Measurements from ENCODE around the gene EIF3F.

- no peak for TF ChIP-seq JUN (IDR thresholded peaks at IDR 0.05)
- TF ChIP-seq, protein P1, sequence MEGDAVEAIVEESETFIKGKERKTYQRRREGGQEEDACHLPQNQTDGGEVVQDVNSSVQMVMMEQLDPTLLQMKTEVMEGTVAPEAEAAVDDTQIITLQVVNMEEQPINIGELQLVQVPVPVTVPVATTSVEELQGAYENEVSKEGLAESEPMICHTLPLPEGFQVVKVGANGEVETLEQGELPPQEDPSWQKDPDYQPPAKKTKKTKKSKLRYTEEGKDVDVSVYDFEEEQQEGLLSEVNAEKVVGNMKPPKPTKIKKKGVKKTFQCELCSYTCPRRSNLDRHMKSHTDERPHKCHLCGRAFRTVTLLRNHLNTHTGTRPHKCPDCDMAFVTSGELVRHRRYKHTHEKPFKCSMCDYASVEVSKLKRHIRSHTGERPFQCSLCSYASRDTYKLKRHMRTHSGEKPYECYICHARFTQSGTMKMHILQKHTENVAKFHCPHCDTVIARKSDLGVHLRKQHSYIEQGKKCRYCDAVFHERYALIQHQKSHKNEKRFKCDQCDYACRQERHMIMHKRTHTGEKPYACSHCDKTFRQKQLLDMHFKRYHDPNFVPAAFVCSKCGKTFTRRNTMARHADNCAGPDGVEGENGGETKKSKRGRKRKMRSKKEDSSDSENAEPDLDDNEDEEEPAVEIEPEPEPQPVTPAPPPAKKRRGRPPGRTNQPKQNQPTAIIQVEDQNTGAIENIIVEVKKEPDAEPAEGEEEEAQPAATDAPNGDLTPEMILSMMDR (IDR thresholded peaks at IDR 0.05): no peak
- no peak for TF ChIP-seq CBX8 (IDR thresholded peaks at IDR 0.05)
- TF ChIP-seq MAFK (IDR thresholded peaks at IDR 0.05; ENCODE audit: partially characterized antibody): no peak
- no peak for TF ChIP-seq POLR2A (IDR thresholded peaks at IDR 0.05; ENCODE audit: low read length)
- TF ChIP-seq RFX5 (IDR thresholded peaks at IDR 0.05): no peak
- TF ChIP-seq, protein P2, sequence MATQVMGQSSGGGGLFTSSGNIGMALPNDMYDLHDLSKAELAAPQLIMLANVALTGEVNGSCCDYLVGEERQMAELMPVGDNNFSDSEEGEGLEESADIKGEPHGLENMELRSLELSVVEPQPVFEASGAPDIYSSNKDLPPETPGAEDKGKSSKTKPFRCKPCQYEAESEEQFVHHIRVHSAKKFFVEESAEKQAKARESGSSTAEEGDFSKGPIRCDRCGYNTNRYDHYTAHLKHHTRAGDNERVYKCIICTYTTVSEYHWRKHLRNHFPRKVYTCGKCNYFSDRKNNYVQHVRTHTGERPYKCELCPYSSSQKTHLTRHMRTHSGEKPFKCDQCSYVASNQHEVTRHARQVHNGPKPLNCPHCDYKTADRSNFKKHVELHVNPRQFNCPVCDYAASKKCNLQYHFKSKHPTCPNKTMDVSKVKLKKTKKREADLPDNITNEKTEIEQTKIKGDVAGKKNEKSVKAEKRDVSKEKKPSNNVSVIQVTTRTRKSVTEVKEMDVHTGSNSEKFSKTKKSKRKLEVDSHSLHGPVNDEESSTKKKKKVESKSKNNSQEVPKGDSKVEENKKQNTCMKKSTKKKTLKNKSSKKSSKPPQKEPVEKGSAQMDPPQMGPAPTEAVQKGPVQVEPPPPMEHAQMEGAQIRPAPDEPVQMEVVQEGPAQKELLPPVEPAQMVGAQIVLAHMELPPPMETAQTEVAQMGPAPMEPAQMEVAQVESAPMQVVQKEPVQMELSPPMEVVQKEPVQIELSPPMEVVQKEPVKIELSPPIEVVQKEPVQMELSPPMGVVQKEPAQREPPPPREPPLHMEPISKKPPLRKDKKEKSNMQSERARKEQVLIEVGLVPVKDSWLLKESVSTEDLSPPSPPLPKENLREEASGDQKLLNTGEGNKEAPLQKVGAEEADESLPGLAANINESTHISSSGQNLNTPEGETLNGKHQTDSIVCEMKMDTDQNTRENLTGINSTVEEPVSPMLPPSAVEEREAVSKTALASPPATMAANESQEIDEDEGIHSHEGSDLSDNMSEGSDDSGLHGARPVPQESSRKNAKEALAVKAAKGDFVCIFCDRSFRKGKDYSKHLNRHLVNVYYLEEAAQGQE (IDR thresholded peaks at IDR 0.05): no peak
These were observed 29.3 kb downstream of the EIF3F start for GRCh38 chr11:8016440-8016839.

Measured in A549 (cell line).